ENCODE results near the gene RPA3.

RPA3 gene

DNA sequence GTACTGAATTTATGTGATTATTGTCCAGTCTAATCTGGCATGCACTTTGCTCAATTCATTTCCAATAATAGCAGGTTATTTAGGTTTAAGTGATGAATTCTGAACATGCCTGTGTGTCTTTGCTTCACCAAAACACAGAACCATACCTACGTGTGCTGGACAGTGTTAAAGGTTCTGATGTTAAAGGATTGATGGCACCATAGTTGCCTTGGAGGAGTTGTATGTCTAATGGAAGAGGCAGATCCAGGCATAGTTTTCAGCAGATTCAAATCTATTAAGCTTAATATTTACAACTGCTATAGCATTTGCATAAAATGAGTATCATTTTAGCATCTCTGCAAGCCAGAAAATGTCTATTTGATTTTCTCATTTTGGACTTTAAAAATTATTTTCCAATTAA, 105.9 kb downstream of the RPA3 start:
- no peaks in the 10 kb centered on the region for H3K9me3 ChIP-seq (ENCODE audit: control insufficient read depth, low read length)
- H3K36me3 ChIP-seq (ENCODE audit: control insufficient read depth, insufficient read depth, low read length), result no peaks in the 10 kb centered on the region
- TF ChIP-seq, protein P1, sequence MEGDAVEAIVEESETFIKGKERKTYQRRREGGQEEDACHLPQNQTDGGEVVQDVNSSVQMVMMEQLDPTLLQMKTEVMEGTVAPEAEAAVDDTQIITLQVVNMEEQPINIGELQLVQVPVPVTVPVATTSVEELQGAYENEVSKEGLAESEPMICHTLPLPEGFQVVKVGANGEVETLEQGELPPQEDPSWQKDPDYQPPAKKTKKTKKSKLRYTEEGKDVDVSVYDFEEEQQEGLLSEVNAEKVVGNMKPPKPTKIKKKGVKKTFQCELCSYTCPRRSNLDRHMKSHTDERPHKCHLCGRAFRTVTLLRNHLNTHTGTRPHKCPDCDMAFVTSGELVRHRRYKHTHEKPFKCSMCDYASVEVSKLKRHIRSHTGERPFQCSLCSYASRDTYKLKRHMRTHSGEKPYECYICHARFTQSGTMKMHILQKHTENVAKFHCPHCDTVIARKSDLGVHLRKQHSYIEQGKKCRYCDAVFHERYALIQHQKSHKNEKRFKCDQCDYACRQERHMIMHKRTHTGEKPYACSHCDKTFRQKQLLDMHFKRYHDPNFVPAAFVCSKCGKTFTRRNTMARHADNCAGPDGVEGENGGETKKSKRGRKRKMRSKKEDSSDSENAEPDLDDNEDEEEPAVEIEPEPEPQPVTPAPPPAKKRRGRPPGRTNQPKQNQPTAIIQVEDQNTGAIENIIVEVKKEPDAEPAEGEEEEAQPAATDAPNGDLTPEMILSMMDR (IDR thresholded peaks at IDR 0.05), result no peak
- H3K4me1 ChIP-seq, result peaks cover 18% of the 10 kb centered on the region
- no peaks in the 10 kb centered on the region for H3K27me3 ChIP-seq (ENCODE audit: control insufficient read depth, insufficient read depth, low read length)
- no peak overlapping the region for H3K27ac ChIP-seq
- no peaks in the 10 kb centered on the region for H3K79me2 ChIP-seq
- H3K4me3 ChIP-seq (ENCODE audit: low read depth, low read length), result no peak overlapping the region
- no peak overlapping the region for H3K4me2 ChIP-seq (ENCODE audit: low read length)
- H2AFZ ChIP-seq, result no peak overlapping the region
- H3K9ac ChIP-seq, result no peak overlapping the region

DNA sequence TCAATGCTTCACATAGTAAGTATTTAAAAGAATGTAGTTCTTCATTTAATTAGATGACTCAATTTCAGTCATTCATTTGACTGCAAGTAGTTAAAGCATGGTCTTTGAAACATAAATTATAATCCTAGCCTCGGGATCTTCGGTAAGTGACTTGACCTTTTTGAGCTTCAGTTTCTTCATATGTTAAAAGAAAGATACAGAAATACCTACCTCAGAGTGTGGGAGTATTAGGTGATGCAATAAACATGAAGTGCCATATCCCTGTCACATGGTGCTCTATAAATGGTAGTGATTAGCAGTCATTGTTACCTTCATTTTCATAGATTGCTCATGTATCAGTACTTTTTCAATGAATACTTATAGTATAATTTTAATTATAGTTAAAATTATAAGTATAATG, 109.1 kb downstream of the RPA3 start:
- Histone ChIP-seq H3K27ac (no peak overlapping the region), H3K4me2 (ENCODE audit: low read length) (no peak overlapping the region), H3K4me1 (peaks cover 23% of the 10 kb centered on the region), H3K36me3 (ENCODE audit: control insufficient read depth, insufficient read depth, low read length) (no peaks in the 10 kb centered on the region), H3K9me3 (ENCODE audit: control insufficient read depth, low read length) (no peaks in the 10 kb centered on the region), H2AFZ (no peak overlapping the region), H3K4me3 (ENCODE audit: low read depth, low read length) (no peak overlapping the region), H3K79me2 (no peaks in the 10 kb centered on the region), H3K9ac (no peak overlapping the region), H3K27me3 (ENCODE audit: control insufficient read depth, insufficient read depth, low read length) (no peaks in the 10 kb centered on the region)
- TF ChIP-seq, protein P1 (IDR thresholded peaks at IDR 0.05), result no peak

DNA sequence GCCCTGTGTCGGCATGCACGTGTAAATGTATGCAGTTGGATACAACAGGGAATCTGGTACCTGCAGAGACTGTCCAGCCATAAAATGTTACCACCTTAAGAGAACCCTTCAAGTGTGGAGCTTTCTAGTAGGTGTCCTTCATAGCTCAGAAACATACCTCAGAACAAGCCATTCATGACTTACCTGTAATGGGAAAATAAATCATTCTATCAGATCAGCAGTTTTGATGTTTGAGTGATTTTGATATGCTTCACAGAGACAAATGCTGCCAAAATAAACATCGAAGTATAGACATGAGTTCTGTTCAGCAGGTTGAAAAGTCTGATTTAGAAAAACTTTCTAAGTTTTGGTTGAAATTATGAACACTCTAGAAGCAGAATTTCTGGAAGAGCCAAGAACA, 111.4 kb downstream of the RPA3 start:
- peak overlapping the region; percentile 1 for H3K4me3 ChIP-seq (ENCODE audit: low read depth, low read length)
- H3K36me3 ChIP-seq (ENCODE audit: control insufficient read depth, insufficient read depth, low read length), result no peaks in the 10 kb centered on the region
- no peak overlapping the region for H2AFZ ChIP-seq
- no peaks in the 10 kb centered on the region for H3K9me3 ChIP-seq (ENCODE audit: control insufficient read depth, low read length)
- no peaks in the 10 kb centered on the region for H3K27me3 ChIP-seq (ENCODE audit: control insufficient read depth, insufficient read depth, low read length)
- TF ChIP-seq, protein P1 (IDR thresholded peaks at IDR 0.05), result no peak
- peak overlapping the region; percentile 38 for H3K4me2 ChIP-seq (ENCODE audit: low read length)
- H3K4me1 ChIP-seq, result peaks cover 17% of the 10 kb centered on the region
- H3K79me2 ChIP-seq, result no peaks in the 10 kb centered on the region
- peak overlapping the region; percentile 49 for H3K27ac ChIP-seq
- no peak overlapping the region for H3K9ac ChIP-seq

DNA sequence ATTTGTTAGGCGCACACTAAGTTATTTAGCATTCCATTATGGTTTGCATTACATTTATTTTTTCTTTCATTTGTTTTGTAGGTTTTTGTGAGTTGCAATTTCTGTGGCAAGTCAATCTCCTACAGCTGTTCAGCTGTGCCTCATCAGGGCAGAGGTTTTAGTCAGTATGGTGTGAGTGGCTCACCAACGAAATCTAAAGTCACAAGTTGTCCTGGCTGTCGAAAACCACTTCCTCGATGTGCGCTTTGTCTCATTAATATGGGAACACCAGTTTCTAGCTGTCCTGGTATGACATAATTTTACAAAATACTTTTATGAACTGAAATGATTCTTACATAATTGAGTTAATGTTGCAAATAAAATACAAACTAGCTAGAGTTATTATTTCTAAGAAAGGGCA, 122.2 kb downstream of the RPA3 start:
- Histone ChIP-seq H3K36me3 (ENCODE audit: control insufficient read depth, insufficient read depth, low read length) (no peaks in the 10 kb centered on the region), H3K9ac (no peak overlapping the region), H3K9me3 (ENCODE audit: control insufficient read depth, low read length) (no peaks in the 10 kb centered on the region), H3K27me3 (ENCODE audit: control insufficient read depth, insufficient read depth, low read length) (no peaks in the 10 kb centered on the region), H3K4me1 (no peaks in the 10 kb centered on the region), H2AFZ (no peak overlapping the region), H3K4me3 (ENCODE audit: low read depth, low read length) (no peak overlapping the region), H3K4me2 (ENCODE audit: low read length) (no peak overlapping the region), H3K79me2 (no peaks in the 10 kb centered on the region), H3K27ac (no peak overlapping the region)
- TF ChIP-seq, protein P1 (IDR thresholded peaks at IDR 0.05), result no peak

DNA sequence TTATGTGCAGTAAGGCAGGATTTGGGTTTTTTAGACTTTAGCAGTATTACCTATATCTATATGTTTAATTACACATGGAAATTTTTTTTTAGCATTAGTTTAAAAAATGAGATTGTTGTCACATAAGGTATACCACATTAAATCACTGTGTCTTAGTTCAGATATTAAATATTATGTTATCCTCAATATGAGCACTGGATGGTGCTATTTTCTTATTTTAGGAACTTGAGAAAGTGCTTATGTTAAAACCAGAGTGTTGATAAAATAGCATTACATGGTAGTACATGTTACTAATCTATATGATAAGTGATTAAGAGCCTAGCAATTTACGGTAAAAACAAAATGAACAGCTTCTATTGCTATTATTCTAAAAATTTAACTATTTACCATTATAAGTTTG, 123.0 kb downstream of the RPA3 start:
- no peak overlapping the region for H3K4me2 ChIP-seq (ENCODE audit: low read length)

More for the DNA sequence above, 123.0 kb downstream of the RPA3 start:
- H3K9ac ChIP-seq, result no peak overlapping the region
- TF ChIP-seq, protein P1 (IDR thresholded peaks at IDR 0.05), result peak; percentile 54
- H3K36me3 ChIP-seq (ENCODE audit: control insufficient read depth, insufficient read depth, low read length), result no peaks in the 10 kb centered on the region
- H3K4me1 ChIP-seq, result no peaks in the 10 kb centered on the region
- no peaks in the 10 kb centered on the region for H3K9me3 ChIP-seq (ENCODE audit: control insufficient read depth, low read length)
- no peak overlapping the region for H3K27ac ChIP-seq
- H2AFZ ChIP-seq, result no peak overlapping the region
- H3K79me2 ChIP-seq, result no peaks in the 10 kb centered on the region
- H3K4me3 ChIP-seq (ENCODE audit: low read depth, low read length), result no peak overlapping the region
- H3K27me3 ChIP-seq (ENCODE audit: control insufficient read depth, insufficient read depth, low read length), result no peaks in the 10 kb centered on the region

All from parathyroid adenoma (tissue), 2 donors.